Right forelimb (tissue), 1 donor: ENCODE measurements around the gene HSPA14.
"Not testable (repeated sequence)": the region's sequence is repeated elsewhere in the genome, so short reads cannot be mapped to it uniquely, and the experiment has no call there.

ENCODE experiments used
- DNase-seq: peaks from one replicate; pipeline ENCODE4 v3.0.0-alpha.2; 2018

HSPA14 gene

GRCh38 chr10:14837003-14837756 lies 926 bp upstream of the HSPA14 start:
- DNase-seq = no peak

DNA sequence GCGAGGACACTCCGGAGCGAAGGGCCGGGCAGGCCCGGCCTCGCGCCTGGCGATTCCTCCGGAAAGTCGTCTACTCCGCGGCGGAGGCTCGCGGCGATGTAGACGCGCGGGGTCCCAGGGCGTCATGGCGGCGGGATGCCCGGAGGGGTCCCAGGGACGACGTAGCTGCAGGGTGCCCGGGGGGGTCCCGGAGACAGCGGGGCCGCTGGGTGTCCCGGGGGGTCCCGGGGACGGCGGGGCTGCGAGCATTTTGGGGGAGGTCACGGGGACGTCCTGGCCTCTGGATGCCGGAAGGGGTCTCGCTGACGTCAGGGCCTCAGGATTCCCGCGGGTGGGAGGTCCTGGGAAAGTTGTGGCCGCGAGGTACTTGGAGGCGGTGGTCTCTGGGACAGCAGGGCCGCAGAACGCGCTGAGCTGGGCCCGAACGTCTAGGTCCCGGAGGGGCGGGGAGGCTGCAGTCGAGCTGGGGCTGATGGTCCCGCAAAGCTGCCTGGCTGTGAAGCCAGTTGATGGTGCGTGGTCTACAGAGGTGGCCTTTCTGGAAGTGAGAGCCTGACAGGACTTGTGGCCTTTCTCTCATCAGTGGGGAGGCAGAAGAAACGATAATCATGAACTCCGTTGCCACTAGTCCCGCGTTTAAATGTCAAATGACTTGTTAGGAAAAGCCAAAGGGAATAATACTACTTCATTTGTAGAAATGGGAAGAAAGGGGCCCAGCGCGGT lies 637 bp downstream of the HSPA14 start:
- DNase-seq = peak; percentile 69

GRCh38 chr10:14839305-14839695 lies 1.2 kb downstream of the HSPA14 start:
- no peak for DNase-seq

DNA sequence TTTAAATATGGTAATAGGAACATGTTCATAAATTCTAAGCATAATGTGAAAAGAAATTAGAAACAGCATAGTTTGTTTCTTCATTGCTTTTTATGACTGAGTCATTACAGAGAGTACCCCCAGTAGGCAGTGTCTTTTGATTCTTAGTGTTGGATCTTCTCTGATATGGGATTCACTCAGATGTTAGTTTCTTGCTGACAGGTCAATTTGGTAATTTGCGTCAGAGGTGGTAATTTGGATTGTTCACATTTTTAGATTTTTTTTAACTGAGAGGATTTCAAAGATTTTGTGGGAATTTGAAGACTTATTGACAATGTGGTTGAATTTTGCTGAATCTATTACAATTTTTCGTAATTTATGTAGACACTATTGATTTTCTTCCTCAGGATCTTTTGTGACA lies 2.1 kb downstream of the HSPA14 start:
- DNase-seq = no peak

- no peak for DNase-seq
Observed at GRCh38 chr10:14843327-14843988, 5.4 kb downstream of the HSPA14 start.

- no peak for DNase-seq
Observed at GRCh38 chr10:14844948-14845347, 6.8 kb downstream of the HSPA14 start.

GRCh38 chr10:14852236-14852635 lies 14.1 kb downstream of the HSPA14 start:
- no peak for DNase-seq

- no peak for DNase-seq
Observed at GRCh38 chr10:14855453-14855852, 17.3 kb downstream of the HSPA14 start.

GRCh38 chr10:14858338-14858960 lies 20.3 kb downstream of the HSPA14 start:
- no peak for DNase-seq

DNA sequence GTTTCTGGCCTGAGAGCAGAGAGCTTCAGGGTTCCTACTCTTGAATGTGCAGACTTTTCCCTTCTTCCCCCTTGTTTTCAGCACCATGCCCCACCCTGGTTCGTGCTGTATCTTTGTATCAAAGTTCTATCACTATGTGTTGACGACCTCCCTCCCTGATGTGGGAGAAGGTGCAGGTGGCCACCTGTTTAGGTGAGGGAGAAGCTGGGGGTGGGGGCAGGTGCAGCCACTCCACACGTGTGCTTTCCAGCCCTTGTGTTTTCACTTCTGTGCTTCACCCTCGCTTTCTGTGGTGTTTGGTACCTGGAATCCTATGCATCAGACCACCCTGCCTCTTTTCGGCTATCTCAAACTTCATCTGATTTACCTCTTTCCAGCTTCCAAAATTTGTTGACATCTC lies 20.9 kb downstream of the HSPA14 start:
- DNase-seq = no peak

GRCh38 chr10:14859775-14860174 lies 21.7 kb downstream of the HSPA14 start:
- no peak for DNase-seq

- no peak for DNase-seq
Observed at GRCh38 chr10:14860791-14861190, 22.7 kb downstream of the HSPA14 start.

- DNase-seq = not testable (repeated sequence)
Observed at GRCh38 chr10:14864466-14864865, 26.4 kb downstream of the HSPA14 start.

- DNase-seq = not testable (repeated sequence)
Observed at GRCh38 chr10:14864871-14865270, 26.8 kb downstream of the HSPA14 start.

DNA sequence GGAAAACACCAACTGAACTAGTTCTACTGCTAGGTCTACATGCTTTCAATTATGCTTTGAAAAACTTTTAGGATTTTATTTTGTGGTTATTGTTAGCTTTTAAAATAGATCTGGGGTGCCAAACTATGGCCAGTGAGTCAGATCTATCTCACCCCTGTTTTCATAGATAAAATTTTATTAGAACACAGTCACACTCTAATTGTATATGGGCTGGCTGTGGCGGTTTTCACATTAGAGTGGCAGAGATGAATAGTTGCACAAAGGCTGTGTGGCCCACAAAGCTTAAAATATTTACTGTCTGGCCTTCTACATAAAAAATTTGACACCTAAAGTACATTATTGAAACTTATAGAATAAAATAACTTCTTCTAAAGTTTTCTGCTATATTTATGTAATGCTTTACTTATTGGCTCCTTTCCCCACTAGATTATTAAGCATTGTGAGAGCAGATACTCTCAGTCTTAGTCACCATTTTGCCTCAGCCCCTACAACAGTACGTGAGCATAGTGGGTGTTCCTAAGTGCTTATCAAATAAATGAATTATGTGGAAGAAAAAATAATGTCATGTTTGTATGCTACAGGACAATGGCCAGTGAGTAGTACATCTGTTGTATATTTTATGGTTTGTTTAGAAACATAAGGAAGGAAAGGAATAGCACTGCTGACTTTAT lies 35.1 kb downstream of the HSPA14 start:
- no peak for DNase-seq

- DNase-seq = no peak
Observed at GRCh38 chr10:14875941-14876340, 37.8 kb downstream of the HSPA14 start.

GRCh38 chr10:14876764-14877163 lies 38.7 kb downstream of the HSPA14 start:
- DNase-seq = no peak

DNA sequence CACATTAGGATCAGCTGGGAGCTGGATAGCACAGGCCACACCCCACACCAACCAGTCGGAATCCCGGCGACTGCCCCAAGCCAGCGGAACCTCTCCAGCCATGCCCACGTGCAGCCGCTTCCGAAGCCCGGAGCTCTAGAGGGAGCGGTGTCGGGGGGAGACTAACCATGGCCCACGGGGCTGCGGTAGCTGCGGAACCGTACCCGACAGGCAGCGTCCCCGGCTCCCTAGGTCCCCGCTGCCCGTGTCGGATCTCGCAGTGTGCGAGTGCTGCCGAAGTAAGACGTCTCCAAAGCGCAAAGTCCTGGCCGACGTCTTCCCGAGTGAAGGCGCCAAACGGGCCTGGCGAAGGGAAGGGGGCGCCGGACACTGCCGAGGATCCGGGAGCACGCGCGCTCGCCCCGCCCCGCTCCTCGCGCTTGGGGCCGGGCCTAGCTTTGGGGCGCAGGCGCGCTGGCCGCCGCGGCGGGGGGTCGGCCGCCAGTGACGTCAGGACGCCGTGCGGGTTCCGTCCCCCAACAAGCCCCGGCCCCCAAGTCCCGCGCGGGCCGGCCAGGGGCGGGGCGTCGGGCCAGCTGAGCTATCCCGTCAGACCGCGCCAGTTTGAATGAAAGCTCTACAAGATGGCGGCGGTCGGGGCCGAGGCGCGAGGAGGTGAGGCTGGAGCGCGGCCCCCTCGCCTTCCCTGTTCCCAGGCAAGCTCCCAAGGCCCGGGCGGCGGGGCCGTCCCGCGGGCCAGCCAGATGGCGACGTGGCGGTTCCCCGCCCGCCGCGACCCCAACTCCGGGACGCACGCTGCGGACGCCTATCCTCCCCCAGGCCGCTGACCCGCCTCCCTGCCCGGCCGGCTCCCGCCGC lies 40.4 kb downstream of the HSPA14 start, which contains the start of gene SUV39H2:
Gene SUV39H2, plus strand, starts transcription at position 601 of the 858 bp plus-strand sequence. Its CDS starts 23 bp downstream, at position 624.
- DNase-seq = peak; percentile 99

GRCh38 chr10:14879124-14879927 lies 41.2 kb downstream of the HSPA14 start:
- DNase-seq = peak; percentile 61

- no peak for DNase-seq
Observed at GRCh38 chr10:14879928-14880193, 41.8 kb downstream of the HSPA14 start.

GRCh38 chr10:14880229-14880628 lies 42.1 kb downstream of the HSPA14 start:
- DNase-seq = no peak
